ENCODE measurements around the gene TSPAN9. TPM values are rescaled to one million over a fixed set of nuclear protein-coding genes. Genes with fewer than 3 reads are reported as not detected.

Gene TSPAN9
- total and polyA plus RNA-seq, 10 of the 15 experiments (the other 5 are each of a cell fraction or from before 2014, with no cell fraction given) = 0.03 to 1.0 (median 0.12) TPM; not detected in 5

GRCh38 chr12:3137814-3138445 lies 60.8 kb downstream of the TSPAN9 start:
- SMC1A ChIA-PET (ENCODE audit: uncharacterized antibody, unreplicated experiment) = no interaction called here
- Histone ChIP-seq H3K4me2 (ENCODE audit: control insufficient read depth, insufficient read depth) (no peak overlapping the region), H3K9ac (ENCODE audit: control insufficient read depth, insufficient read depth, low read length) (no peak overlapping the region), H3K27me3 (replicated peaks in 1 of 2; ENCODE audit: control insufficient read depth in 2 of 2, insufficient read depth in 2 of 2, low read length in 1 of 2) (peaks cover 0 to 5% of the 10 kb centered on the region in 2 experiments; a peak in 3 of 4 replicates), H3K27ac (ENCODE audit: control insufficient read depth, insufficient read depth) (no peak overlapping the region), H3K9me3 (replicated peaks; ENCODE audit: control insufficient read depth, insufficient read depth, low read length) (no peaks in the 10 kb centered on the region), H3K79me2 (ENCODE audit: control insufficient read depth, insufficient read depth, low read length) (no peaks in the 10 kb centered on the region), H4K20me1 (ENCODE audit: control insufficient read depth, insufficient read depth) (no peaks in the 10 kb centered on the region), H2AFZ (ENCODE audit: control insufficient read depth, low read depth, low read length) (no peak overlapping the region), H3K4me3 (no peak overlapping the region), H3K4me1 (ENCODE audit: control insufficient read depth, insufficient read depth, low read length) (no peaks in the 10 kb centered on the region), H3K36me3 (ENCODE audit: control insufficient read depth in 2 of 2, insufficient read depth in 2 of 2, low read length in 1 of 2) (no peaks in the 10 kb centered on the region)
- POLR2A ChIA-PET = no interaction called here
- no peak for FAIRE-seq
- WGBS (ENCODE audit: insufficient coverage, insufficient replicate concordance, low lambda C conversion rate, missing lambda C conversion rate) = 8% methylated on average over 17 of the region's 17 CpGs
- RAD21 ChIA-PET (ENCODE audit: unreplicated experiment) = interaction anchor here (1.4 kb wide), 1 partner anchor 137 kb away, joined by 6 read pairs; no protein-coding TSS in a partner anchor
- intact Hi-C loops (cut with micrococcal nuclease; ENCODE audit: unreplicated experiment) = no loop called here
- BruUV-seq (replicated peaks) = no TSS peak
- DNase-seq (ENCODE audit: low read depth, low spot score) = no peak
- in situ Hi-C loops (cut with MboI) = loop anchor here (5.0 kb wide), 1 partner anchor 69 kb away; no protein-coding TSS in a partner anchor
- TF ChIP-seq IKZF1 (conservative IDR thresholded peaks at IDR 0.05) = no peak
- CTCF ChIA-PET = interaction anchor here (0.5 to 2.4 kb wide), 3 partner anchors 15 to 139 kb away, joined by 3 to 11 read pairs (median 4); no protein-coding TSS in a partner anchor
- ATAC-seq = no peak

- WGBS (ENCODE audit: insufficient coverage, insufficient replicate concordance, low lambda C conversion rate, missing lambda C conversion rate) = 25% methylated on average over 10 of the region's 11 CpGs
- CTCF ChIA-PET = no interaction called here
- Histone ChIP-seq H3K4me1 (ENCODE audit: control insufficient read depth, insufficient read depth, low read length) (no peaks in the 10 kb centered on the region), H3K79me2 (ENCODE audit: control insufficient read depth, insufficient read depth, low read length) (no peaks in the 10 kb centered on the region), H3K9me3 (replicated peaks; ENCODE audit: control insufficient read depth, insufficient read depth, low read length) (no peaks in the 10 kb centered on the region), H4K20me1 (ENCODE audit: control insufficient read depth, insufficient read depth) (no peaks in the 10 kb centered on the region), H3K4me2 (ENCODE audit: control insufficient read depth, insufficient read depth) (no peak overlapping the region), H2AFZ (ENCODE audit: control insufficient read depth, low read depth, low read length) (no peak overlapping the region), H3K27ac (ENCODE audit: control insufficient read depth, insufficient read depth) (no peak overlapping the region), H3K27me3 (replicated peaks in 1 of 2; ENCODE audit: control insufficient read depth in 2 of 2, insufficient read depth in 2 of 2, low read length in 1 of 2) (peaks cover 0 to 5% of the 10 kb centered on the region in 2 experiments; a peak in 2 of 4 replicates), H3K4me3 (no peak overlapping the region), H3K9ac (ENCODE audit: control insufficient read depth, insufficient read depth, low read length) (no peak overlapping the region), H3K36me3 (ENCODE audit: control insufficient read depth in 2 of 2, insufficient read depth in 2 of 2, low read length in 1 of 2) (no peaks in the 10 kb centered on the region)
- no peak for DNase-seq (ENCODE audit: low read depth, low spot score)
- intact Hi-C loops (cut with micrococcal nuclease; ENCODE audit: unreplicated experiment) = no loop called here
- RAD21 ChIA-PET (ENCODE audit: unreplicated experiment) = interaction anchor here (2.3 kb wide), 1 partner anchor 136 kb away, joined by 8 read pairs; no protein-coding TSS in a partner anchor
- SMC1A ChIA-PET (ENCODE audit: uncharacterized antibody, unreplicated experiment) = no interaction called here
- FAIRE-seq = no peak
- ATAC-seq = no peak
- in situ Hi-C loops (cut with MboI) = loop anchor here (5.0 kb wide), 1 partner anchor 68 kb away; no protein-coding TSS in a partner anchor
- POLR2A ChIA-PET = no interaction called here
- no TSS peak for BruUV-seq (replicated peaks)
- TF ChIP-seq IRF4 (IDR thresholded peaks at IDR 0.05; ENCODE audit: low read depth, low read length) = no peak
- TF ChIP-seq PBX3 (IDR thresholded peaks at IDR 0.05; ENCODE audit: insufficient replicate concordance, low read depth, low read length) = no peak
- no peak for TF ChIP-seq ZNF687 (IDR thresholded peaks at IDR 0.05)
- no peak for TF ChIP-seq MYB (IDR thresholded peaks at IDR 0.05; ENCODE audit: borderline replicate concordance, low read depth, low read length)
- no peak for TF ChIP-seq LARP7 (IDR thresholded peaks at IDR 0.05)
- no peak for TF ChIP-seq ZNF24 (IDR thresholded peaks at IDR 0.05)
- no peak for TF ChIP-seq FOXM1 (IDR thresholded peaks at IDR 0.05; ENCODE audit: low read depth, low read length)
- TF ChIP-seq IKZF2 (IDR thresholded peaks at IDR 0.05) = no peak
- no peak for TF ChIP-seq EED (IDR thresholded peaks at IDR 0.05; ENCODE audit: low read depth)
Measured at GRCh38 chr12:3138941-3139511, 61.8 kb downstream of the TSPAN9 start.
